Liver (tissue), 9 donors: ENCODE results near the gene CFAP97D2. TPM values are rescaled to one million over a fixed set of nuclear protein-coding genes. Genes with fewer than 3 reads are reported as not detected.

Experiments used
- DNase-seq: peaks from one replicate; pipeline ENCODE4 v3.0.0-alpha.2; 2017; ENCODE audit warnings: low spot score
- H3K27ac ChIP-seq, 2 donors: one replicate each; pipeline ENCODE4 v1.7.0; 2013; ENCODE audit warnings: inconsistent platforms in 2 of 2, low read length in 2 of 2, control low read depth in 1 of 2, low read depth in 1 of 2, mild to moderate bottlenecking in 1 of 2
- H3K27me3 ChIP-seq, 4 donors: one replicate each; pipeline versions ENCODE4 v1.6.1 to v1.7.0; 2013; ENCODE audit warnings: low read length in 3 of 4, inconsistent platforms in 1 of 4, mild to moderate bottlenecking in 1 of 4, moderate library complexity in 1 of 4; ENCODE audit not compliant: control insufficient read depth in 4 of 4, insufficient read depth in 4 of 4
- H3K36me3 ChIP-seq, 4 donors: one replicate each; pipeline versions ENCODE4 v1.6.1 to v1.7.0; 2013; ENCODE audit warnings: low read length in 3 of 4, mild to moderate bottlenecking in 3 of 4, low read depth in 1 of 4, moderate library complexity in 1 of 4; ENCODE audit not compliant: control insufficient read depth in 4 of 4, insufficient read depth in 3 of 4
- H3K4me1 ChIP-seq, 4 donors: one replicate each; pipeline versions ENCODE4 v1.6.1 to v1.7.0; 2013; ENCODE audit warnings: low read length in 3 of 4, mild to moderate bottlenecking in 3 of 4, moderate library complexity in 1 of 4; ENCODE audit not compliant: control insufficient read depth in 4 of 4, insufficient read depth in 4 of 4
- H3K4me3 ChIP-seq, 3 donors: one replicate each; pipeline versions ENCODE4 v1.6.1 to v1.7.0; 2013; ENCODE audit warnings: low read length in 3 of 3, control low read depth in 1 of 3, low read depth in 1 of 3, mild to moderate bottlenecking in 1 of 3
- H3K9ac ChIP-seq, 2 donors: one replicate each; pipeline ENCODE4 v1.7.0; 2013; ENCODE audit warnings: low read length in 2 of 2, mild to moderate bottlenecking in 2 of 2, moderate library complexity in 2 of 2, control low read depth in 1 of 2, low read depth in 1 of 2
- H3K9me3 ChIP-seq, 4 donors: one replicate each; pipeline versions ENCODE4 v1.6.1 to v1.7.0; 2013; ENCODE audit warnings: low read length in 3 of 4; ENCODE audit not compliant: control insufficient read depth in 4 of 4
- EGR1 ChIP-seq, 2 donors: IDR thresholded peaks; 2 replicates each; pipeline ENCODE4 v1.6.1; 2016 to 2018; ENCODE audit warnings: antibody characterized with exemption in 2 of 2, low read depth in 2 of 2
- FOXA2 ChIP-seq: IDR thresholded peaks from 2 replicates; pipeline ENCODE4 v1.6.1; 2016; ENCODE audit warnings: antibody characterized with exemption
- GABPA ChIP-seq, 2 donors: IDR thresholded peaks in 1 of 2; conservative IDR thresholded peaks in 1 of 2; 2 replicates each; pipeline ENCODE4 v1.6.1; 2016; ENCODE audit warnings: antibody characterized with exemption in 2 of 2, mild to moderate bottlenecking in 1 of 2, moderate library complexity in 1 of 2
- HNF4A ChIP-seq, 2 donors: conservative IDR thresholded peaks; 2 replicates each; pipeline ENCODE4 v1.6.1; 2016; ENCODE audit warnings: antibody characterized with exemption in 2 of 2, mild to moderate bottlenecking in 2 of 2
- HNF4G ChIP-seq: IDR thresholded peaks from 2 replicates; pipeline ENCODE4 v1.6.1; 2016; ENCODE audit warnings: antibody characterized with exemption
- JUND ChIP-seq, 2 donors: IDR thresholded peaks; 2 replicates each; pipeline ENCODE4 v1.6.1; 2016; ENCODE audit warnings: antibody characterized with exemption in 2 of 2
- NR2F2 ChIP-seq: IDR thresholded peaks from 2 replicates; pipeline ENCODE4 v1.6.1; 2016; ENCODE audit warnings: antibody characterized with exemption
- RXRA ChIP-seq, 2 donors: IDR thresholded peaks; 2 replicates each; pipeline ENCODE4 v1.6.1; 2017 to 2018; ENCODE audit warnings: antibody characterized with exemption in 2 of 2, mild to moderate bottlenecking in 1 of 2
- SP1 ChIP-seq: IDR thresholded peaks from 2 replicates; pipeline ENCODE4 v1.6.1; 2018; ENCODE audit warnings: antibody characterized with exemption, mild to moderate bottlenecking
- TAF1 ChIP-seq: conservative IDR thresholded peaks from 2 replicates; pipeline ENCODE4 v1.6.1; 2016; ENCODE audit warnings: antibody characterized with exemption, mild to moderate bottlenecking
- YY1 ChIP-seq: IDR thresholded peaks from 2 replicates; pipeline ENCODE4 v1.6.1; 2016; ENCODE audit warnings: antibody characterized with exemption, mild to moderate bottlenecking
- WGBS: extraction: QIAGEN DNeasy Blood & Tissue Kit; methylation state at CpG from one replicate; pipeline ENCODE4 v1.1.7; 2013; 5-methylcytosine and 5-hydroxymethylcytosine counted together
- polyA plus RNA-seq, 2 donors: library from polyadenylated mRNA; stranded (reverse) in 1 of 2; unstranded in 1 of 2; fragments of 200-250 nt in 1 of 2; fragments of >200 nt in 1 of 2; fragmentation: Nextera tagmentation in 1 of 2; extraction: Ambion mirVana in 1 of 2; gene quantifications; one replicate each; pipeline versions ENCODE4 v1.2.1 to v1.2.3, GENCODE V29; 2013 to 2015
- total RNA-seq, 2 donors: library from RNA; depleted of rRNA; stranded (reverse); fragments of >200 nt; gene quantifications; one replicate each; pipeline ENCODE4 v1.2.3, GENCODE V29; 2014
- TF ChIP-seq, protein P1 (sequence below): IDR thresholded peaks from 2 replicates; pipeline ENCODE4 v1.6.1; 2016; ENCODE audit warnings: antibody characterized with exemption
- TF ChIP-seq, protein P2 (sequence below): IDR thresholded peaks from 2 replicates; pipeline ENCODE4 v1.6.1; 2016; ENCODE audit warnings: antibody characterized with exemption, mild to moderate bottlenecking
- donor health status: healthy.
- donor health status: healthy.
- donor health status: healthy.
- donor health status: healthy.
- donor health status: healthy.

CFAP97D2 gene
- total and polyA plus RNA-seq, 4 donors = not detected

DNA sequence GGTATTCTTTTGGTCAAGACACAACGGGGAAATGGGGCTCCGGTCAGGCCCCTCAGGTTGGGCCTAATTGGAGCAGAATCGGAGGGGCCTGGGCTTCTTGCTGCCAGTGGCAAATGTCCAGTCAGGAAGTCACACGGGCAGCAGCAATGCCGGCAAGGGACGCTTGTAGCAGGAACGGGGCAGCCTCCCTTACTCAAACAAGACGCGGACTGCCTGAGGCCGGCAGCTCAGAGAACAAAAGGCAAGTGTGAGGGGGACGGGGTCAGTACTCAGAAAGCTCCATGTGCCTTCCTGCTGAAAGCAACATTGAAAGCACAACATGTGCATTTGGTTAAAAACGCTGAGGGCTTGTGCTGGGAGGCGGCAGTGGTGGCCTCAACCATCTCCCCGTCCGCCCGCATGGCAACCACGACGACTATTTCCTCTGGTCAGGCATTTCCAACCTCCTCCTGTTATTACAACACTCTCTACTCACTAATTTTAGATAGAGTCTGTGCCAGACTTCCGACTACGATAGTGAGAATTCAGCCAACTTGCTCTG is 26.2 kb upstream of the CFAP97D2 start (continued):
- TF ChIP-seq, protein P1, sequence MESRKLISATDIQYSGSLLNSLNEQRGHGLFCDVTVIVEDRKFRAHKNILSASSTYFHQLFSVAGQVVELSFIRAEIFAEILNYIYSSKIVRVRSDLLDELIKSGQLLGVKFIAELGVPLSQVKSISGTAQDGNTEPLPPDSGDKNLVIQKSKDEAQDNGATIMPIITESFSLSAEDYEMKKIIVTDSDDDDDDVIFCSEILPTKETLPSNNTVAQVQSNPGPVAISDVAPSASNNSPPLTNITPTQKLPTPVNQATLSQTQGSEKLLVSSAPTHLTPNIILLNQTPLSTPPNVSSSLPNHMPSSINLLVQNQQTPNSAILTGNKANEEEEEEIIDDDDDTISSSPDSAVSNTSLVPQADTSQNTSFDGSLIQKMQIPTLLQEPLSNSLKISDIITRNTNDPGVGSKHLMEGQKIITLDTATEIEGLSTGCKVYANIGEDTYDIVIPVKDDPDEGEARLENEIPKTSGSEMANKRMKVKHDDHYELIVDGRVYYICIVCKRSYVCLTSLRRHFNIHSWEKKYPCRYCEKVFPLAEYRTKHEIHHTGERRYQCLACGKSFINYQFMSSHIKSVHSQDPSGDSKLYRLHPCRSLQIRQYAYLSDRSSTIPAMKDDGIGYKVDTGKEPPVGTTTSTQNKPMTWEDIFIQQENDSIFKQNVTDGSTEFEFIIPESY = no peak
- TF ChIP-seq RXRA (IDR thresholded peaks at IDR 0.05) (no peak), JUND (IDR thresholded peaks at IDR 0.05) (no peak)

DNA sequence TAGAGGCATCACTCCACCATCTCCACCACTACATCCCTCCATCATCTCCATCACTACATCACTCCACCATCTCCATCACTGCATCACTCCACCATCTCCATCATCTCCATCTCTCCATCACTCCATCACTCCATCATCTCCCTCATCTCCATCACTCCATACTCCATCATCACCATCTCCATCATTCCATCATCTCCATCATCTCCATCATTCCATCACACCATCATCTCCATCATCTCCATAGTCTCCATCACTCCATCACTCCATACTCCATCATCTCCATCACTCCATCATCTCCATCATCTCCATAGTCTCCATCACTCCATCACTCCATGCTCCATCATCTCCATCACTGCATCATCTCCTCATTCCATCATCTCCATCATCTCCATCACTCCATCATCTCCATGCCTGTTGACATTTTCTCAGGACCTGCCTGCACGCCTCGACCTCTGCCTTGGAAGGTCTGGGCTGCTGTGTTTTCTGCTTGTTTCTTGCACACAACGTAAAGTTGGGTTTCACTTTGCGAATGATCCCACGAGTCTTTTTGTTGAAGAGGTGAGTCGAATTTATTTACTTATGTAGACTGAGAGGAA is 25.5 kb upstream of the CFAP97D2 start:
- Histone ChIP-seq H3K4me1 (peaks cover 0 to 4% (median 3%) of the 10 kb centered on the region in 4 donors), H3K27me3 (no peaks in the 10 kb centered on the region), H3K9ac (no peak overlapping the region), H3K4me3 (no peak overlapping the region), H3K9me3 (no peaks in the 10 kb centered on the region), H3K36me3 (no peaks in the 10 kb centered on the region), H3K27ac (no peak overlapping the region)
- 92% methylated on average over 6 of the region's 6 CpGs for WGBS
- DNase-seq = no peak
- no peak for TF ChIP-seq FOXA2
- TF ChIP-seq HNF4A (conservative IDR thresholded peaks at IDR 0.05) = no peak
- no peak for TF ChIP-seq HNF4G
- no peak for TF ChIP-seq TAF1
- TF ChIP-seq SP1 = no peak
- no peak for TF ChIP-seq YY1
- no peak for TF ChIP-seq EGR1 (IDR thresholded peaks at IDR 0.05; ENCODE audit: low read depth in 2 of 2)
- TF ChIP-seq, protein P2, sequence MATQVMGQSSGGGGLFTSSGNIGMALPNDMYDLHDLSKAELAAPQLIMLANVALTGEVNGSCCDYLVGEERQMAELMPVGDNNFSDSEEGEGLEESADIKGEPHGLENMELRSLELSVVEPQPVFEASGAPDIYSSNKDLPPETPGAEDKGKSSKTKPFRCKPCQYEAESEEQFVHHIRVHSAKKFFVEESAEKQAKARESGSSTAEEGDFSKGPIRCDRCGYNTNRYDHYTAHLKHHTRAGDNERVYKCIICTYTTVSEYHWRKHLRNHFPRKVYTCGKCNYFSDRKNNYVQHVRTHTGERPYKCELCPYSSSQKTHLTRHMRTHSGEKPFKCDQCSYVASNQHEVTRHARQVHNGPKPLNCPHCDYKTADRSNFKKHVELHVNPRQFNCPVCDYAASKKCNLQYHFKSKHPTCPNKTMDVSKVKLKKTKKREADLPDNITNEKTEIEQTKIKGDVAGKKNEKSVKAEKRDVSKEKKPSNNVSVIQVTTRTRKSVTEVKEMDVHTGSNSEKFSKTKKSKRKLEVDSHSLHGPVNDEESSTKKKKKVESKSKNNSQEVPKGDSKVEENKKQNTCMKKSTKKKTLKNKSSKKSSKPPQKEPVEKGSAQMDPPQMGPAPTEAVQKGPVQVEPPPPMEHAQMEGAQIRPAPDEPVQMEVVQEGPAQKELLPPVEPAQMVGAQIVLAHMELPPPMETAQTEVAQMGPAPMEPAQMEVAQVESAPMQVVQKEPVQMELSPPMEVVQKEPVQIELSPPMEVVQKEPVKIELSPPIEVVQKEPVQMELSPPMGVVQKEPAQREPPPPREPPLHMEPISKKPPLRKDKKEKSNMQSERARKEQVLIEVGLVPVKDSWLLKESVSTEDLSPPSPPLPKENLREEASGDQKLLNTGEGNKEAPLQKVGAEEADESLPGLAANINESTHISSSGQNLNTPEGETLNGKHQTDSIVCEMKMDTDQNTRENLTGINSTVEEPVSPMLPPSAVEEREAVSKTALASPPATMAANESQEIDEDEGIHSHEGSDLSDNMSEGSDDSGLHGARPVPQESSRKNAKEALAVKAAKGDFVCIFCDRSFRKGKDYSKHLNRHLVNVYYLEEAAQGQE = no peak
- no peak for TF ChIP-seq NR2F2
- TF ChIP-seq GABPA (IDR thresholded peaks at IDR 0.05 in 1 of 2, conservative IDR thresholded peaks at IDR 0.05 in 1 of 2) = no peak

DNA sequence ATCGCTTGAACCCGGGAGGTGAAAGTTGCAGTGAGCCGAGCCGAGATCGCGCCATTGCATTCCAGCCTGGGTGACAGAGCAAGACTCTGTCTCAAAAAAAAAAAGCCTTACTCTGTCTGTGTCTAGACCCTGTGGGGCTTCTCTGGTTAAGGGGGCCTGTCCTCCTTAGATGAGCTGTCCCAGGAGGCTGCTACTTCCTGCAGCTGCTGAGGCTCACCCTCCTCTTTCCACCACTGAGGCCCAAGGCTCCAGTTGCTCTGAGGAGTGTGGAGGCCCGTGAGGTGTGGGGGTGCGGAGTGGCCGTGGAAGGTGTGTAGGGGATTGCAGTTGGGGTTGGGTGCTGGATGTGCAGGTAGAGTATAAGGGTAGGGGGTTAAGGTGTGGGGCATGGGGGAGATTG is 24.6 kb upstream of the CFAP97D2 start:
- H3K27me3 ChIP-seq = no peaks in the 10 kb centered on the region
- H3K4me3 ChIP-seq = no peak overlapping the region
- no peaks in the 10 kb centered on the region for H3K36me3 ChIP-seq
- no peak overlapping the region for H3K27ac ChIP-seq
- 91% methylated on average over 9 of the region's 9 CpGs for WGBS
- no peaks in the 10 kb centered on the region for H3K9me3 ChIP-seq
- no peak for DNase-seq
- peaks cover 0 to 4% (median 3%) of the 10 kb centered on the region in 4 donors for H3K4me1 ChIP-seq
- TF ChIP-seq, protein P1 = no peak
- TF ChIP-seq, protein P2 = no peak
- no peak for TF ChIP-seq GABPA (IDR thresholded peaks at IDR 0.05 in 1 of 2, conservative IDR thresholded peaks at IDR 0.05 in 1 of 2)
- H3K9ac ChIP-seq = no peak overlapping the region
